GM18867 (cell line): ENCODE results near the gene MB21D2.

Experiments
- ATAC-seq: cut with Tn5 transposase; IDR thresholded peaks from one replicate; pipeline ENCODE4 v1.9.1; 2021; ENCODE audit warnings: mild to moderate bottlenecking, moderate library complexity; ENCODE audit not compliant: unreplicated experiment

The MB21D2 gene

GRCh38 chr3:192927016-192927415, 9.4 kb upstream of the MB21D2 start:
- ATAC-seq = no peak

DNA sequence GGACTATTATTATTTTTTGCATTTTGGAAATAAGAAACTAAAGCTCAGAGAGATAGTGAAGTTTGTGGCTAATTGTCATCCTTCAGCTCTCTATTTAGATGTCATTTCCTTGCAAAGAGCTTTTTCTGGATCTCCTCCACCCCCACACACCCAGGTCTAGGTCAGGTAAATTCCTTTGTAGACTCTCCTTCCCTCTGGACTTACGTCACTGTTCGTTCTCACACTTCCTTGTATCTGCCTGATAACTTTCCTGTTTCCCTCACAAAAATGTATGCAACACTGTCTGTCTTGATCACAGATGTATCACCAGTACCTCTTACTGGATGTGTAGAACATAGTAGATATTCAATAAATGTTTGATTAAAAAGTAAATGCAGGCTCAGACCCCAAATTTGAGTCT, 6.1 kb upstream of the MB21D2 start:
- no peak for ATAC-seq

DNA sequence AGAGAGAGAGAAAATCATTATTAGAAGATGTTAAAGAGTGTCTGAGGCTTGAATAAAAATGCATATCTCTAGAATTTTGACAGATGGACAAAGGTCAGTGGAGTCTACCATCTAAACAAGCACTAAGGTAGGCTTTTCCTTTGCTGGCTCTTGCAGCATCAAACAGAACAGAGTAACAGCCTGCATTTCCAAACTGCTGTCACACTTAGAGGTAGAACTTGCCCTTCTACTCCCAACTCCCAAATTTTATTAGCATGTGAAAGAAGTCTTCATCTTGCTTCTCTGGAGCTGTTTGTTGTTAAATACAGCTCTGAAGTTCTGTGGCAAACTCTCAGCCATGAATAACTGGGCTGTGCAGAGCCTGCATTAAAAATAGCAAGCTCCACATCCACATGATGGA, 4.1 kb upstream of the MB21D2 start:
- no peak for ATAC-seq

- ATAC-seq = no peak
These were observed 2.8 kb upstream of the MB21D2 start for GRCh38 chr3:192920411-192920810.

DNA sequence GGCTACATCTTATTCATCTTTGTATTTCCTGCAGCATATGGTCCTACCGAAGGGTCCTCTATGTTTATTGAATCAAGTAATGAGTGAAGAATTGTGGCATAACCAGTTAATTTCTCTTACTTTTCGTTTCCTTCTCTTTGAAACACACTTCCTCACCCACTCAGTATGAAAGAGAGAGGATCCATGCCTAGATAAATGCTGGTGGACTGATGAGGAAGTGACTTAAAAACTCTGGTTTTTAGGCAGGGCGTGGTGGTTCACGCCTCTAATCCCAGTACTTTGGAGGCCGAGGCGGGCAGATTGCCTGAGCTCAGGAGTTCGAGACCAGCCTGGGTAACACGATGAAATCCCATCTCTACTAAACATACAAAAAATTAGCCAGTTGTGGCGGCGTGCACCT, 2.2 kb upstream of the MB21D2 start:
- ATAC-seq = no peak

DNA sequence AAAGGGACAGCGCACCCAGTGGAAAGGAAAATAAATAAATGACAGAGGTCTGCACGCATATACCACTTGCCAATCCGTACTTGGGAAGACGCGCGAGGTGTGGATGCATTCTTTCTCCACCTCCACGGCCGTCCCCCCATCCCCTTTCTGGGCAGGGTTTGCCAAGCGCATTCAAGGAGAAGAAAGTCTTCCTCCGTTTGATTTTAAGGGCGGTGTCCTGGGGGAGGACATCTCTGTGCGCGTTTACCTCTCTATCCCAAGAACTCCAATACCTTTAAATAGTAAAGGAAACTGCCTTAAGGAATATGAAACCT, 576 bp upstream of the MB21D2 start:
- no peak for ATAC-seq

- ATAC-seq = peak; percentile 28
These were observed 640 bp downstream of the MB21D2 start for GRCh38 chr3:192917028-192917403.

GRCh38 chr3:192916371-192917027, 1.2 kb downstream of the MB21D2 start:
- ATAC-seq = peak; percentile 0

GRCh38 chr3:192915722-192916121, 1.9 kb downstream of the MB21D2 start:
- no peak for ATAC-seq

GRCh38 chr3:192915304-192915703, 2.4 kb downstream of the MB21D2 start:
- peak; percentile 22 for ATAC-seq

DNA sequence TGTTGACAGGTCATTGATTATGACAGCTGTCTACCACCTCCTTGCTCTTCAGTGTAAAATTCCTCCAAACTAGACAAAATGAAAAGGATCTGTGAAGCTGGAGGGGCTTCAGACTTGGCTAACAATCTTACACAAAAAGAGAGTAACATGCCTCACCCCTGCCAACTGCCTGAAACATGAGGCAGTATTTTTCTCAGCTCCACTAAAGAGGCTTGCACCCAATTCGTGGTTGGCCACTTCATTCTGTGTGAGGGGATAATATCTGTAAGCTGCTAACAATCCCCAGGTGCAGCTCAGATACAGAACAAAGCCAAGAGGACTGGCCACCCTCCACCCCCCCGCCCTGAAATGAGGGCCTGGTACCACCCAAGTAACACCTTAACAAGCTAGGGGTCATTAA, 2.8 kb downstream of the MB21D2 start:
- no peak for ATAC-seq

DNA sequence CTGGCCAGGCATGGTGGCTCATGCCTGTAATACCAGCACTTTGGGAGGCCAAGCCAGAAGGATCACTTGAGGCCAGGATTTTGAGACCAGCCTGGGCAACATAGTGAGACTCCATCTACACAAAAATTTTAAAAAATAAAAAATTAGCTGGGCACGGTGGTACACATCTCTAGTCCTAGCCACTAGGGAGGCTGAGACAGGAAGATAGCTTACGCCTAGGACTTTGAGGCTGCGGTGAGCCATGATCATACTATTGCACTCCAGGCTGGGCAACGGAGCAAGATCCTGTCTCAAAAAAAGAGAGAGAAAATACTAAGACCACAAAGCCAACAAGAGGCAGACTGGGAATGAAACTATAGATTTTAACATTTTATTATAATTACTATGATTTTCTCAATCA, 4.1 kb downstream of the MB21D2 start:
- ATAC-seq = no peak

GRCh38 chr3:192911293-192911692, 6.4 kb downstream of the MB21D2 start:
- no peak for ATAC-seq

- ATAC-seq = no peak
These were observed 9.9 kb downstream of the MB21D2 start for GRCh38 chr3:192907784-192908183.

- ATAC-seq = no peak
These were observed 10.7 kb downstream of the MB21D2 start for GRCh38 chr3:192906940-192907339.

GRCh38 chr3:192905980-192906678, 11.5 kb downstream of the MB21D2 start:
- ATAC-seq = no peak

GRCh38 chr3:192904632-192905289, 12.9 kb downstream of the MB21D2 start:
- ATAC-seq = no peak

DNA sequence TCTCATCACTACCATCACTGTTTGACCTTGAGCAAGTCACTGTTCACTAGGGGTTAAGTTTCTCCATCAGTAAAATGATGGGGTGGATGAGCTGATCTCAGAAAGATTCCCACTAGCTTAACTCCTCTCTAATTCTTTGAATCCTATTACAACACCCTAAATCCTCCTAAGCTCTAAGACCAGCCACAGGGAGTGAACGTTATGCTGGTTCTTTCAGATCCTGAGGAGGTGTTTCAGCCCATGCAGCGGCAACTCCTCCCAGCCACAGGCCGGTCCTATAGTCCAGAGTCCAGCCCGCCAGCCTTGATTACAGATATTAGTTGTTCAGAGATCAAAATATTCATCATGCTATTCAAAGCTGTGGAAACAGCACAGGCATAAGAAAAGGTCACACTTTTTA, 15.1 kb downstream of the MB21D2 start:
- no peak for ATAC-seq

DNA sequence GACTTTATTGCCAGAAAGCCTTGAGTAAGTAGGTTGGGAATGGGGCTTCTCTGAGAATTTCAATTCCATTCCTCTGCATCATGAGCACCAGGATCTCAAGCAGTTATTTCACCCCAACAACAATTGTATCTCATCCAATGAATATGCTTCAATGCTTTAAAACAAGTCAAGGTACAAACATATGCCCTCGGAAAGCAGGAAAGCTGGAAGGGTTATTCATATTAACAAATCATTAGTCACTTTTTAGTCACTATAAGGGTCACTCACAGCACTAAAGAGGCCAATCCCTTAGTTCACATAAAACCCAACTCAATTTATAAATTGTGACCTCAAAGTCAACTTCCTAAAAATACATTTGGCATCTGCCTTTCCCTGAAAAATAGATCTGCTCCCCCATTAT, 16.2 kb downstream of the MB21D2 start:
- no peak for ATAC-seq

DNA sequence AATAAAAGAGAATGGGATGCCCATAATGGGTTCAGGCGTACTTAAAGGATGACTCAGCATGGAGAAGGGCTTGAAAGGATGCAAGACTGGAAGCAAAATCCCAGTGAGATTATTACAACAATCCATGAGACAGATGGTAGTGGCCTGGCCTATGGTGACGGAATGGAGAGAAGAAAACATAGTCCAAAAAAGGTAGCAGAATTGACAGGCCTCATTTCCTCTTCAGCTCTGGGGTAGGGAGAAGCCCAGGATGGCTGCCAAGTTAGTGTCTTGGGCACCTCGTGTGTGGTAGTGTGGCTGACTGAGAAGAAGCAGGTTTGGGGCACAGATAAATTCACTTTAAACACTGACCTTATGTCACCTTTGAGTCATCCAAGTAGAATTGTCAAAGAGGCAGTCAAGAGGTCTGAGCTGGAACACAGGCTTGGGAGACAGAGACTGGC, 18.1 kb downstream of the MB21D2 start:
- ATAC-seq = no peak

DNA sequence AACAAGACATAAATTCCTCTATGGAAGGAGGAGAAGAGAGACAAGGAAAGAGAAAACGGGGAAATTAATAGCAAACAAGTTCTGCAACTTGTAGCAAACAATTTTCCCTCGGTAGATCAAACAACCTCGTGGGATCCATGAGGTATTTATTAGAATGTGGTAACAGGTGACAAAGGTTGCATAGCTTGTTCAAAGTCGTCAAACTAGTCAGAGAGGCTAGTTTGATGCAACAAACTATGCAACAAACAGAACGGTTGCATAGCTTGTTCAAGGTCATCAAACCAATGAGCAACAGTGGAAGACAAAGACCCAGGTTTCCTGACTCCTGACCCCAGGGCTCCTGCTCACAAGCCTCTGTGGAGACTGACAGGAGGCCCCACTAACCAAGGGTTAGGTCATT, 20.7 kb downstream of the MB21D2 start:
- ATAC-seq = no peak

GRCh38 chr3:192896208-192896607, 21.4 kb downstream of the MB21D2 start:
- ATAC-seq = no peak
